Measurements from ENCODE around the gene MFAP2.

DNA sequence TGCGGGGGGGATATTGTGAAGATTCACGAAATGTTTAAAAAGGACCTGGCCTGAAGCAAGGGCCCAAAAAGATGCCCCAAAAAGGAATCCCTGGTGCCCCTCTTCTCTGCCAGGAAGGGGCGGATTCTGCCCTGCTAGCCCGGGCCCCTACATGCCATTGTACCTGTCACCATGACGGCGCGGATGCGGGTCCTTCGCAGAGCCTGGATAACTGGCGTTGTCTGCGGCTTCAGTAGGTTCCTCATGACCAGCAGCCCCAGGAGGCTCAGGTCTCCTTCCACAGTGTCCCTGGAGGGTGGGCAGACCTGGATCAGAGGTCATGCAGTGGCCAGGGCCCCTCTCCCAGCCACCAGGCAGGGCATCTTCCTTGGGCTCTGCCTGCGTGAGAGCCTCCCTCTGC, 11.2 kb upstream of the MFAP2 start:
- TF ChIP-seq, protein P1, sequence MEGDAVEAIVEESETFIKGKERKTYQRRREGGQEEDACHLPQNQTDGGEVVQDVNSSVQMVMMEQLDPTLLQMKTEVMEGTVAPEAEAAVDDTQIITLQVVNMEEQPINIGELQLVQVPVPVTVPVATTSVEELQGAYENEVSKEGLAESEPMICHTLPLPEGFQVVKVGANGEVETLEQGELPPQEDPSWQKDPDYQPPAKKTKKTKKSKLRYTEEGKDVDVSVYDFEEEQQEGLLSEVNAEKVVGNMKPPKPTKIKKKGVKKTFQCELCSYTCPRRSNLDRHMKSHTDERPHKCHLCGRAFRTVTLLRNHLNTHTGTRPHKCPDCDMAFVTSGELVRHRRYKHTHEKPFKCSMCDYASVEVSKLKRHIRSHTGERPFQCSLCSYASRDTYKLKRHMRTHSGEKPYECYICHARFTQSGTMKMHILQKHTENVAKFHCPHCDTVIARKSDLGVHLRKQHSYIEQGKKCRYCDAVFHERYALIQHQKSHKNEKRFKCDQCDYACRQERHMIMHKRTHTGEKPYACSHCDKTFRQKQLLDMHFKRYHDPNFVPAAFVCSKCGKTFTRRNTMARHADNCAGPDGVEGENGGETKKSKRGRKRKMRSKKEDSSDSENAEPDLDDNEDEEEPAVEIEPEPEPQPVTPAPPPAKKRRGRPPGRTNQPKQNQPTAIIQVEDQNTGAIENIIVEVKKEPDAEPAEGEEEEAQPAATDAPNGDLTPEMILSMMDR (IDR thresholded peaks at IDR 0.05; ENCODE audit: control extremely low read depth in 1 of 3, insufficient read depth in 1 of 3, low read depth in 1 of 3, low read length in 3 of 3): no peak
- TF ChIP-seq RAD21 (IDR thresholded peaks at IDR 0.05 in 1 of 2, conservative IDR thresholded peaks at IDR 0.05 in 1 of 2; ENCODE audit: low read depth in 2 of 2, low read length in 2 of 2): no peak
- no peak for TF ChIP-seq EP300 (IDR thresholded peaks at IDR 0.05; ENCODE audit: borderline replicate concordance in 1 of 2, low read depth in 2 of 2, low read length in 2 of 2)
- no peak for TF ChIP-seq JUN (IDR thresholded peaks at IDR 0.05; ENCODE audit: low read depth, low read length)
- TF ChIP-seq SIX5 (IDR thresholded peaks at IDR 0.05; ENCODE audit: low read depth, low read length): no peak
- TF ChIP-seq, protein P2, sequence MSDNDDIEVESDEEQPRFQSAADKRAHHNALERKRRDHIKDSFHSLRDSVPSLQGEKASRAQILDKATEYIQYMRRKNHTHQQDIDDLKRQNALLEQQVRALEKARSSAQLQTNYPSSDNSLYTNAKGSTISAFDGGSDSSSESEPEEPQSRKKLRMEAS (IDR thresholded peaks at IDR 0.05): no peak
- TF ChIP-seq CREB1 (IDR thresholded peaks at IDR 0.05): no peak
- TF ChIP-seq YY1 (IDR thresholded peaks at IDR 0.05; ENCODE audit: low read depth, low read length): no peak
- no peak for TF ChIP-seq EGR1 (IDR thresholded peaks at IDR 0.05; ENCODE audit: borderline replicate concordance, low read depth, low read length)
